Left forelimb (tissue), 1 donor: ENCODE results near the gene LEF1.

Source experiments
- DNase-seq: peaks from one replicate; pipeline ENCODE4 v3.0.0-alpha.2; 2018; ENCODE audit warnings: low spot score

Gene LEF1

DNA sequence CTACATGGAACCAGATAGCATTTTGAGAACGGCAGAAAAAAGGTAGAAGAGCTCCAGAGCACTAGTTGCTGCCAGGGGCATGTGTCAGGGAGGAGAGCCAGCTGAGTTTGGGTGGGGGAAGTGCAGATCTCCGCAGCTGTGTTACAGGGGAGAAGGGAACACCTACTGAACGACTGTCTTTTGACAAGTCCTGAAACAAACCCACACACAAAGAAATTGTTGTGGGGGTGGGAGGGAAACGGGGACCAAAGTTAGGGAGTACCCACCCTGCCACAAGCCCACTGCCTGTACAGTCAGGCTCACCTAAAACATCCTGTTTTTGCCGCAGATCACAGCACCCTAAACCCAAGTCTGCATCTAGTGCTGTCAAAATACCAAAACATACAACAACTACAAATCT, 55.5 kb downstream of the LEF1 start:
- DNase-seq: no peak

DNA sequence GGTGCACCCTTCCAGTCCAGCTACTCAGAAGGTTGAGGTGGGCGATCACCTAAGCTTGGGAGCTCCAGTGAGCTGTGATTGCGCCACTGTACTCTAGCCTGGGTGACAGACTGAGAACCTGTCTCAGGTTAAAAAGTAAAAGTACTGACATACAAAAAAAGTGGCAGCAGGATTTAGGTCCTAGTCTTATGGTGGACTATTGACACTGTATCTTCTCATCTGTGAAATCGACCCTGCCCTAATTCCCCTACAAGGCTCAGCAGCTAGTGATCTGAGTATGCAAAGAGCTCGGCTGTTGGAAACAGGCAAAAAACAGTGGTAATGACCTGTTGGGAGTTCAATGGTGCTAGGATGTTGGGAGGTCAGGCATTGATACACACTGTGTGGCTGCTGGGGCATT, 57.0 kb downstream of the LEF1 start:
- DNase-seq: no peak

DNA sequence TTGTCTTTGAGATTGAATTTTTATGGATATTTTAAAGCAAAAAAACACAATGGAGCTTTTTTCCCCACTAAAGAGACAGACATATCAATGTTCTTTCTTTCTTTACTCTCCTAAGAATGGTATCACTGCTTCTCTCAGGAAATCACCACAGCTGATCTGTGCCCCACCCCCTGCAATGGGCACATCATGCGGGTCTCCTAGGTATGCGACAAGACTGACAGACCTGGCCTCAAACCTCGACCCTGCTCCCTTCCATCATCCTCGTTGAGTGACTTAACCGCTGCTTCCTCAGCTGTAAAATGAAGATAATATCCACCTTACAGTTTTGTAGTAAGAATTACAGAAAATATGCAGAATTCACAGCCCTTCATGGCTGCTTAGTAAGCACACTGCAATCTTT, 58.3 kb downstream of the LEF1 start:
- no peak for DNase-seq

DNA sequence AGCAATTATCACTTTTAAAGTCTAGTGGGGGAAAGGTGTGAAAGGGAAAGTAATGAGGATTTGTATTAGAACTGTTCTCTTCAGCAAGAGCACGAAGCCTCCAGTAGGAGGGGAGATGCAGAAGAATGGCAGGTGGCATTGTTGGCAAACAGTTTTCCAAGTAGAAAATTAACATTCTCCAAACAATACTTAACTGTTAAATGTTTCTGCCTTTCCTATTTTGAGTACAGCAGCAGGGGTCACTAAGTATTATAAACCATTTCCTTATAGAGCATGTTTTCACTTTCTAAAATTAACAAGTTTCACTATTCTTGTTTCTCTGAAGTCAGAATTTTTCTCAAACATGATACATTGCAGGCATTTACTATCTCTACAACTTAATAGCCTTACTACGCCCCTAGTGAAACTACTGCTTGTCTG, 58.7 kb downstream of the LEF1 start:
- DNase-seq: no peak

DNA sequence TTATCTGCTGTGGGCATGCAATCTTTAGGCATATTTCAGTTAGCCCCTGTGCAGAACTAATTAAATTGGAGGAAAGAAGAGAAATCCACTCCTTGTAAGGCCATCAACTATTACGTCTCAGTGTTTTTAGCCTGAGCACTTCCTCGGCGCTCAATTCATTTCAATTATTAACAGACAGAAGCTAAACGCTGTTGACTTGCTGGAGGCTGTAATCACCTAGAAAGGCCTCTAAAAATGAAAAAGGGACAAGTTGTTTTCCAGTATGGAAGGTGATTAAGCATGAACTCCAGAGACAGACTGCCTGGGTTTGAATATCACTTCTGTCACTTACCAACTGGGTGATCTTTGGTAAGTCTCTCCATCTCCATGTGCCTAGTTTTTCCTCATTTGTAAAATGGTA, 59.6 kb downstream of the LEF1 start:
- DNase-seq: no peak

DNA sequence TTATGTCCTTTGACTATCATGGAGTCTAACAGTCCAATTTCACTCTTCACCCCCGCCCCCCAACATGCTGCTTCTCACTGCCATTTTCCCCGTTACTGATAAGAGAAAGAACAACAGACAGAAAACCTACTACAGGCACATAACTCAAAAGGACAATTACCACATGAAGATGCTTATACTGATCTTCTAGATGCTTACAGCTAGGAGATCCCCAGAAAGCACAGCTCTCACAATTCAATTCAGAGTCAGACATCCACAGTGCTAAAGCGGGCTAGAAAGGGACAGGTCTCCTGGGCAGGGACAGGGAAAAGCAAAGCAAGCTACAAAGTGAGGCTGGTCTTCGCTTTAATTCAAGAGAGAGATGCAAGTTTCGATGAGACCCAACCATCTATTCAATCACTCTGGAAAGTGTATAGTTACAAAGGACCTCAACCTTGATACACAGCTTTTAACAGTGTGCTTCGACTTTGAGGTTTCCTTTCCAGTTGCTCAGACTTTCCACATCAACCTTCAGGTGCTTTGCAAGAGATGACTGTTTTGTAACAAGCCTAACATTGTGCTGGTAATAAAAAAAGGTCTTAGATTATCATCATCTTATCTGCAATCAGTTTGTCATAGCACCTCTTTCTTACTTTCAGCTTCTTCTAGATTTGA, 60.9 kb downstream of the LEF1 start:
- no peak for DNase-seq

DNA sequence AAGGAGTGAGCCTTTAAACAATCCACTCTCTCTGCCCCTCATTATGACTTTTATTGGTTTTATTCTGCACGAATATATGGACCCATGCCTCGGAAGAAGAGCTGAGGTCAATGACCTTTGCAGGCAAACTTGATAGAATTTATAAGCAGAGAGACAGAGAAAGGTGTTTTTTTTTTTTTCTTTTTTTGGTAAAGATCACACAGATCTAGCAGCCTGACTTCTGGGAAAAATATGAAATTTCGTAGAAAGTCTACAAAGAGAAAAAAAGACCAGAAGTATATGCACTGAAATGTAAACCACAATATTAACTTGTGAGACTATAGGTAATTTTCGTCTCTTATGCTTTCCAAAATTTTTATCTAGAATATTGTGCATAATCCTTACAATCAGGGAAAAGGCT, 61.6 kb downstream of the LEF1 start:
- no peak for DNase-seq

DNA sequence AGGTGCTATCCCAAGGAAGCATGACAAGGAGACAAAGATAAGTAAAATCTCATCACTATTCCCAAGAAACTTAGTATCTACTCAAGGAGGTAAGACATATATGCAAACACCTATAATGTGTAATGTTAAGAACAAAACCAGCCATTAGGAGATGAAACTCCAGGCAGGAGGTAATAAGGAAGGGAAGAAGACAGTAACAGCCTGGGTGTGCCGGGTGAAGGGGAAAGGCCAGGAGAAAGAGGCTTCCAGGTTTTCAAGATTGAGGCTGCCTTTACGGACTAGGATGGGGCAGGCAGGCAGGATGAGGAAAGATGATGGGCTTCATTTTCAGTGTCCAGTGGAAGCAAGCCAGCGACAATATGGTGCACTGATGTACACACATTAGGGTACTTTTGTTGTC, 62.5 kb downstream of the LEF1 start:
- DNase-seq: no peak

DNA sequence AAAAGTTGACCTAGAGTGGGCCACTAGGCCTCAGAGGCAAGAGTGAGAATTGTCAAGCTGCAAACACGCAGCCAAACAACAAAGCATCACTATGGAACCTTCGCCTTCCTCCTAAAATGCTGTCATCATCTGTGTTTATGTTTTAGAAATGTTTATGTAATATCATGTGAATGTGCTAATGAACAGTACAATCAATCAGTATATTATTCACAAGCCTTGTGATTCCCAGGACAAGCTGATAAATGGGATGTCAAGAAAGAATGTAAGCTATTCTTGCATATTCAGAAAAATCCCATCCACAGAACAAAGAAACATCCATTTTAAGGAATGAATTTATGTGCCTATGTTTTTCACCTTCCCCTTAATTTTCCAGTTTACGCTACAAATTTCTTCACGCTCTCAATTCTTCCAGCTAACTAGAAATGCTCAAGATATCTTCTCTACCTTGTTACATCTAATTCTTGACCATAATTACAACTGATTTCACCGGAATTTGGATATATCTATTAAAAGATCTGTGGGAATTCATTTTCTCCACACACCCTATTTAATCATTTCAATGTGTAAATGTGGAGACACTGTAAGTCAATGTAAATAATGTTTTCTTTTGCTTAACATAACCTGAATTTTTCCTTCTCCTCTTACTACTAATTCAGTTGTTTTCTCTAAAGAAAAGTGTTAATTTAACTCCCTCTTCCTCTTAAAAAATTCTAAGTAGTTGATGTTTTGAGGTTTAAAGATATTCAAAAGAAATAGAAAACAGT, 65.5 kb downstream of the LEF1 start:
- DNase-seq: no peak

DNA sequence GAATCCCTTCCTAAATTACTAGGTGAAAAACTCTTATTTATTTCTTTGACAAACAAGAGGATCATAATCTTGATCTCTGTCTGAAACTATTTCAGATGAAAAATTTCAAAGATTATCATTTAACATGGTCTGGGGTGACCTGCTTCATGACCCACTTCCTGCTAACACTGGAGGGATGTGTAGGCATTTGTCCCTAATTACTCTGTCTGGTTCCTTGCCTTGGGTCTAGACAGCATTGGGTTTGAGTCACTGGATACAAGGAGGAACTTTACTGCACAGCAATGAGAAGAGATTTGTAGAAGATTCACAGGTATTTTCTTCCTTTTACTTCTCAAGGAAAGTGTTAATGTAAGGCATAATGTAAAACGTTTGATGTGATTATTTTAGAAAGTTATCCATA, 67.9 kb downstream of the LEF1 start:
- DNase-seq: no peak

DNA sequence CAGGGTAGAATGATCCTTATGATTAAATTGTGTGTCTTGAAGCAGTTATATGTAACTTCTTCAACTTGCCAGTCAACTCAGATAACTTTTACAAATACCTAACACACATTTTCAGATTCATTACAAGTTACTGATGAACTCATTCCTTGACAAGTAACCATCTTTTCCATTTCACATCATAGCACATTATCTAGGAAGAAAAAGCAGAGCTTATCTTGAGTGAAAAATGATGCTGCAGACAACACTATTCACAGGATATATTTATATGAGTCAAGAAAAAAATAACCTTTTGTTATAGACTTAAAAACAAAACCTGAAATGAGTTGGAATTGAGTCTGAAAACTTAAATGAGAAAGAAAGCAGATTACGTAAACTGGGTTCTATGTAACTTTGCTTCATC, 68.9 kb downstream of the LEF1 start:
- DNase-seq: no peak

DNA sequence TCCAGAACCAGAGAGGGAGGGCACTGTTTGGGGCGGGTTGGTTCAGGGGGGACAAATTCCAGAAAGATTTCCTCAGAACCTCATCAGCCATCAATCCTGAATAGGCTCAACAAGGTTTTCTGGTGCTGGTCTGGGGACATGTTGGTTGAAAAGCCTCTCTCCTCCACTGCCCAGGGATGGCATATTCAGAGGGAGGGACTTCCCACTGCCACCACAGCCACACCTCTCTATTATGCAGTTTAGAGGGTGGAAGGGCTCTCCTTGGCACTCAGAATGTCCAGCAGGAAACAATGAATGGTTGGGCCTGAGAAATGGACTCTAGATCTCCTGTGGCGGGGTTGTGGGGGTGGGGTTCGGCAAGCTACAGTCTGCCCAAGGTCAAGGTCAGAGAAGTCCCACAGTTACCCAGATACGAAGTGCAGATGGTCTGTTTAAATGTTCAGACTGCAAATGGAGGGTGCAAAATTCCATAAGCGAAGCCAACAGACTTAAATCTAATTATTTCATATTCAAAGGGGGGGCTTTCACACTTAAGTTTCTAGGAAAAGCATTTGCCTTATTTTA, 70.7 kb downstream of the LEF1 start:
- no peak for DNase-seq

DNA sequence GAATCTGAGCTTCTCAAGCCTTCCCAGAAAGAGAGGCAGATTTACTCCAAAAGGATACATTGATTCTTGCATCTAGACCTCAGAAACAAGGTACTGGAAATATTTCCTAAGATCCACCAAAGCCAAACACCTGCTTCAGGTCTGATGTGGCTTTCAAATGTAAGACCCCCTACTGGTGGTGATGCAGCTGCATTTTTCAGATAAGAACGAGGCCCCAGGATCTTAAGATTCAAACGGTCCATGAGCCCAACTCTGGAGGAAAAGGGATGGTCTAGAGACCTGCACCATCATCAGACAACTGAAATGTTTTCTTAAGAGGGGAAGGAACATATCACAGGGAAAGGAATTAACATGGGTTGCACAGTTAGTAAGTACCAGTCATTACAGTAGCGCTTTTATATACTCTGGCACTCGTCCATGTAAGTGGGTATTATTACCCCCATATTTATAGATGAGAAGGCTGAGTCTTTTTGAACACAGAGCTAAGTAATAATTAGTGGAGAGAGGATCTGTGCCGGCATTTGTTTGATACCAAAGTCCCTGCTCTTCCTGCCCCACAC, 73.7 kb downstream of the LEF1 start:
- DNase-seq: no peak

DNA sequence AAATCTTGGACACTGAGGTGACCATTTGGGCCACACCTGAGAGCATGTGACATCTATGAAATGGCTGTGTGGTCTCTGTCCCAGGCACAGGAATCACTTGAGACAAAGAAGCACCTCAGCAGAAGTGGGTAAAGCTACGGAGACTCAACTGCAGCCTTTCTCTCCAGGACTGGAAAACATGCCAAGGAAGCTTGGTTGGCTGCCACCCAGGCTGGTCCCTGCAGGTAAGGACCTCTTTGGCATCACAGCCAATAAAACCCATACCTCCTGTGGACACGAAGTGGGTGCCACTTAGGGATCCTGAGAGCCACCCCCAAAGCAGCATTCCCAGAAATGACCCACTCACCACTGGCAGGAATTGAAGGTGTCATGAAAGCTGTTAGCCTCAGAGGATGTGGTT, 74.6 kb downstream of the LEF1 start:
- DNase-seq: no peak

DNA sequence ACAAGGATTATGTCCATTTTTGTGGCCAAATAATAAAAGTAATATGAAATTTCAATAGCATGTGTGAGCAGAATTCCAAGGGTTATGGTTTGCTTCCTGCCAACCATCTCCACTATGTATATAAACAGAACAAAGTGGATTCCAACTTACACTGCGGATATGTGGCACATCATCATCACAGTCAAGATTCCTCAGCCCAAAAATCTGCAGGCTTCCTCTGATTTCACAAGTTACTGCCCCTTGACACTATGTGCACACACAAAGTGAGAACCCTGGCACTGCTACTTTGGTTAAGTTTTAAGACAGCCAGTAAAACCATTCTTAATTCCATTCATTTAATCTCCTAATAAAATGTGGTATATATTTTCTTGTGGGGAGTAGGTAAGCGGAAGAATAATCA, 76.4 kb downstream of the LEF1 start:
- DNase-seq: no peak

DNA sequence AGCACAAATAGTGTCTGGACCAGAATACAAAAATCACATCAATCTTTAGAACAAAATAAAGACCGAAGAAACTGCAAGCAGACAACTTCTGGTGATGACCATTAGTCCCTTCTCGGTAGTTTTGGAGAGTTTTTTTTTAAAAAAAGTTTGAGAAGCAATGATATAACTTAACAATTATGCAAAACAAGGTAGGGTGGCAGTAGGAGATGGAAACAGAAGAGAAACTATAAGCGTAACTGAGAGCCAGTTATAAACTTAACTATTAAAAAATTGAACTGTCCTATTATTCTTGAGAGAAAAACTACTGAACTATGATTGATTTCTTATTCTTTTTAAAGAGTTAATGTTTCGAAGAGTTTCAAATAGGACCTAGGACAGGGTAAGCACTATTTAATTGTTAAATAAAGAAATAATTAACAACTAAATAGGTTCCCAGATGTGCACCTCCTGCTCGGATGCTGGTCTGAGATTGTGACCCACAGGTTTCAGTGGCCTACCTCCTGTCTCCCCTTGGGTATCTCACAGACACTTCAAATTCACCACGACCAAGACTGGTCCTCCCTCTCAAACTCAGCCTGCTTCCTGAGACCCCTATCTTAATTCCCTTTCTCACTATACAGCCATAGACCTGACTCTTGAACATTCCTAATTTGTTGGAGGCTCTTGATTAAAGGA, 81.3 kb downstream of the LEF1 start:
- no peak for DNase-seq

DNA sequence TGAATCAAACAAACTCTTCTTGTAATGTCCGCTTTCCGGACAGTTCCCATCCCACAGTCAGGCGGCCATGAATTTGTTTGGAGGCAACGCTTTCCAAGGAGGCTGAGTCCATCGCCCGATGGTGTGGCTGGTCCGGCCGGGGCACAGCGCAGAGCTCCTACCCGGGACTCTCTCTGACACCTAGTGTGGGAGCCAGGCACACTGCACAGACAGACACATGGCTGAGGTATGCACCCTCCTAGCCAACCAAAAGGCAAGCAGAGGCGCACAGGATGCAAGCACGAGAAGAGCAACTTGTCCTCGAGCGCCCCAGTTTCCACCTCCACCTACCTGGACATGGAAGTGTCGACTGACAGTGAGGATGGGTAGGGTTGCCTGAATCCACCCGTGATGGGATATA, 87.5 kb downstream of the LEF1 start:
- DNase-seq: no peak

DNA sequence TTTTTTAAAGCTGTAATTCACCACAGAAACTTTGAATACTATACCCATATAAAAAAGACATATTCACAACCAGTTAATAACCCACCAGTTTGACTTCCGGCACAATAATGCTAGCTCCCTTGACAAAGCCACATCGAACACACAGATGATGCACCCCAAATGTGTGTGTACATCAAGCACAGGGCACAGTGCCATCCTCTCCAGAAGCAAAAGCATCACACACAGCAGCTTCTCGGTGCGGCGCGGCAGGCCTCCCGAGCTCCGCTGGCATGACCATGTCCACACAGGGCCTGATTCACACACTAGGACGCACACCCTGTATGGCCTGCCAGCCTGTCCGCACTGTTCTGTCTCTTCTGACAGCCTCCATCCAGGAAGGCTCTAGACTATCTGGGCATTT, 88.0 kb downstream of the LEF1 start:
- DNase-seq: no peak

DNA sequence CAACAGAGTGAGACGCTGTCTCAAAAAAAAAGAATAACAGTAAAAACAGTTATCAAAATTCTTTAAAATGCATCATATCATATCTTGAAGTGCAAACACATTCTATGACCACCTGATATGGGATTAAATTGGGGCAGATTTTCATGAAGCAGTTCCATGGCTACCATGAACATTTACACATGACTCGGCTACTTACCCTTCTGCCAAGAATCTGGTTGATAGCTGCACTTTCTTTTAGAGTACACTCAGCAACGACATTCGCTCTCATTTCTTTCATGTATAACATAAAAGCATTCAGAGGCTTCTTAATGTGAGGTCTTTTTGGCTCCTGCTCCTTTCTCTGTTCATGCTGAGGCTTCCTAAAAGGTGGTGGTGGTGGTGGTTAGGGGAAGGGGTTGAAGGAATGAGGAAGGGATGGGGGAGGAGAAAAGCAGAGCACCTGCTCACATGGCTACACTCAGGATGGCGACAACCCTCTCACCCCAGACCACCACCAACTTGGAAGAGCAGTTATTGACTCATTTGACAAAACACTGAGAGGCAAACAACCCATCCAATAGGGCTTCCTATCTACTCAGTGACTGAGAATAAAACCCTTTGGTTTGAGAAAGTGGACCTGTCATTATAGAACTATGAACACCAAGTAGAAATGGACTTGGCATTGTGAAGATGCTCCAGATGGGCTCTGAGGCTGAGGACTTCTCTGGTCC, 90.6 kb downstream of the LEF1 start:
- no peak for DNase-seq

DNA sequence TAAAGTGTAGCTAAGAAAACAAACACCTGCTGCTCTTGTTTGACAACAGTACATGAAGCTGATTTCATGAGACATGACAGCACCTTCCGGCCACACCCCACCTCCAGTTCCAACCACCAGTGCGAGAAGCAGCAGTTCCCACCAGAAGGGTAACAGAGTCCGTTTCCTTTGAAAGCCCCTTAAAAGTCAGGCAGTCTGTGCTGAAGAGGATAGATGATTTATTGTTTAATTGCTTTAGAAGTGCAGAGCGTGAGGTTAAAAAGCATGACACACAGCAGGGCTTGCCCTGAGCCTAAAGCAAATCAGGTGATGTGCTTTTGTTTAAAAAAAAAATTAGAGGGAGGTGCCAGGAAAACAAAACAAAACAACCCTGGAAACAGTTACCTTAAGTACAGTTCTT, 96.4 kb downstream of the LEF1 start:
- no peak for DNase-seq

DNA sequence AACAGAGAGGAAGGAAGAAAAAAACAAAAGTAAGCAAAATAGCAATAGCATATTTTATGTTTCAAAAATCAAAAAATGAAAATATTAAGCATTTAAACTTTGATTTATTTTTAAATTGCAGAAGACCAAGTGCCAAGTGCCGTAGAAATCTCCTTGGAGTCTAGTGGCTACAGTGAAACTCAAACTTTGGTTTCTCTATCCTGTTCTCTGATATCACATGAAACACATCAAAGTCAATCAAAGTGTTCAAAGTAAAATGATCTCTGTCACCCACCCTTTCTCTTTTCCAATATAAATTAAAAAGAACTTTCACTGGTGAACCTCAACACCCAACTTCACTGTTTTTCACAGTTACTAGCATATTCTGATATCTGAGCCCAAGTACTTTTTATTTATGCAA, 98.0 kb downstream of the LEF1 start:
- DNase-seq: no peak

DNA sequence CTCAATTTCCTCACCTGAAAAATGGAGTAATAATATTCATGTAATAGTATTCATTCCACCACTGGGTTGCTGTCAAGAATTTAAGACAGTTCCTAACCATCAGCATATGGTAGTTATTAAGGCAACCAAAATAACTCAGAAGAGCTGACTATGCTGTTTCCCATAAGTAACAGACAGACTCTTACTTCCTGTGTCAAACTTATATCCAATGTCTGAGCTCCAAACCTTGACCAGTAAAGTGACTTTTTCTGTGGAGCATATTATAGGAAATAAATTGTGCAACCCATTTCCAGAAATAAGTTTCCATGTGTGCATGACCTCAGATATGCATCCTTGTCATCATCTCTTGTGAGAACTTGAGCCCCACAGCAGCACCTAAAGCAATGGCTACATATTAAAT, 100.3 kb downstream of the LEF1 start:
- DNase-seq: no peak
